Myocyte (in vitro differentiated cells): ENCODE measurements around the gene CLEC20A. TPM values are rescaled to one million over a fixed set of nuclear protein-coding genes. Genes with fewer than 3 reads are reported as not detected.

ENCODE experiments used
- DNase-seq: peaks from one replicate; pipeline ENCODE4 v3.0.0-alpha.2; 2012; ENCODE audit warnings: low read depth
- total RNA-seq: library from RNA; depleted of rRNA; stranded (reverse); fragments of >200 nt; gene quantifications from 2 replicates; pipeline ENCODE4 v1.2.3, GENCODE V29; 2014

The CLEC20A gene
- total RNA-seq, 1 donor from 2014 or later, result not detected

- DNase-seq, result no peak
Measured at GRCh38 chr1:178477841-178478240, 18.9 kb downstream of the CLEC20A start.

GRCh38 chr1:178477373-178477772, 19.4 kb downstream of the CLEC20A start:
- DNase-seq, result no peak

DNA sequence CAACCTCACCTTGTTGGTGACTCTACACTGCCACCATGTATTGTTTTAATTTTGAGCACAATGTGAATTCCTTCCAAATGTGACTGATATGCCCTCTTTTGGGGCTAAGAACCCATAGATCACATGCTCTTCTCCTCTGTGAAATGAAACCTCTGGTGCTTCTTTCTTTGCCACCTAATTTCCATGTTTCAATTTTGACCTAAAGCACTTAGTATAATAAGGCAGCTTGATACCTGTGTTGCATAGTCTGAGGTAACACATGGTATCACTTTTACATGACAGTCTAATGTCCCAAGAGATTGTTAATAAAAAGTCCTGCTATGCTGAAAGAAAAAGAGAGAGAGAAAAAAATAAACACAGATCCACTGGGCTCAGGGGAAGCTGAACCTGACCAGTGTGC, 24.2 kb downstream of the CLEC20A start:
- no peak for DNase-seq

- no peak for DNase-seq
Measured at GRCh38 chr1:178470411-178470960, 26.3 kb downstream of the CLEC20A start.

GRCh38 chr1:178467837-178468236, 28.9 kb downstream of the CLEC20A start:
- no peak for DNase-seq

DNA sequence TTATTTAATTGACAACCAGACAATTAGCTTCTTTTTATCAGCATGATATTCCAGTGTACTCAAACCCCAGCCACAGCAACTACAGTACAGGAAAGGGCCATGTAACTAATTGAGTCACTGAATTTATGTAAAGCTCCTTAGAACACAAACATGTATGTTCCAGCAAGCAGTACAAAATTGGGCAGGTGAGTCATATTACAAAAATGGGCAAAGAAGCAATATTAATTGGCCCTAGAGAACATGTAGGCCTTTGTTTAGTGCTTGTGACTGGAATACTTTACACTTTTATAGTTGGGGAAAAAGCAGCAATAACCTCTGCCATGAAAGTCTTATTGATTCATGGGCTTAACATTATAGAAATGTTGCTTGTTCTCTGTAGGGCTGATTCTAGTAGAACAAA, 31.8 kb downstream of the CLEC20A start:
- no peak for DNase-seq

- DNase-seq, result no peak
Measured at GRCh38 chr1:178464566-178464965, 32.2 kb downstream of the CLEC20A start.

DNA sequence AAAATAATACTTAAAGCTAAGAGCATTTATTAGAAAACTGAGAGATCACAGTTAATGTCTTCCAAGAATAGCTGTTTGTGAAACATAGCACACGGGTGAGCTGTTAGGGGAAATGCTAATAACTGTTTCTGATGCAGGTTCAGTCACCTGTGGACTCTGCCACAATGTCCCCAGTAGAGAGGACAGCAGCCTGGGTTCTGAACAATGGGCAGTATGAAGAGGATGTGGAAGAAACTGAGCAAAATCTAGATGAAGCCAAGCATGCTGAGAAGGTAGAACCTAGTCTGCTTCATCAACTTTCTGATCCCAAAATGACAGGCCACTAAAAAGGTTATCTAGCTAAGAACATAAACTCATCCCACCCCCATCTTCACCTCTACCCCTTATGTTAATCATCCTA, 32.6 kb downstream of the CLEC20A start:
- DNase-seq, result no peak

DNA sequence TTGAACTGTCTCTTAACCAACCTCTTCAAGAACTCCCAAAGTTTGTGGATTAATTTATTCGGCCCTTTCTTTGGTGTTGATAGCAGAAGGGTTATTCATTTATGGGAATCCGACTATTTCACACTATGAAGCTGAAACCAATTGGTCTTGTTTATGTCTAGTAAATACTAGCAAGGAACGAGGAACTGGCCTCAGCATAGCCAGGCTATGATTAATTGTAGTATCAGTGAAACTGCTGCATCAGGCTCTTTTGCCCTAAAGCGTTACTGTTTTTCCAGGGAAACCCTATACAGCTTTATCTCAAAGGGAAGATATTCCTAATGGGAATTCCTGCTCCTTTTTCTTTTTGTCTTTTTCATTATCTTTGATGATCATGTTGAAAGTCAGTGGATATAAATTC, 35.1 kb downstream of the CLEC20A start:
- no peak for DNase-seq

DNA sequence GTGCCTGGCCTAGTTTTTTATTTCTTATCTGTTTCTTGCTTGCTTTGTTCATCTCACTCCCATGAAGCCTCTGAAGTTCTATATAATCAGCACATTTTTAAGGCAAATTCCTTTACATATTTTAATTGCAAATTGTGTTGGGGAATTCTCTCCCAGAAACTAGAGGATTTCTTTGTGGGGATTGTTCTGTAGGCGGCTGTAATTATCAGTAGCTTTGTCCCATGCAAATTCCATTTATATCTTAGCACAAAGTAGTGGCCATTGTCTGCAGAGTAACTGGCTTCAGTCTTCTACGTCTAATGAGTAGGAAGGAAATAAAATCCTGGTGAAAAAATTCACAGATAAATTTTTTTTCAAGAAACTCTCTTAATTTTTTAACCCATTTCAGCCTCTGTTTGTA, 35.7 kb downstream of the CLEC20A start:
- no peak for DNase-seq

DNA sequence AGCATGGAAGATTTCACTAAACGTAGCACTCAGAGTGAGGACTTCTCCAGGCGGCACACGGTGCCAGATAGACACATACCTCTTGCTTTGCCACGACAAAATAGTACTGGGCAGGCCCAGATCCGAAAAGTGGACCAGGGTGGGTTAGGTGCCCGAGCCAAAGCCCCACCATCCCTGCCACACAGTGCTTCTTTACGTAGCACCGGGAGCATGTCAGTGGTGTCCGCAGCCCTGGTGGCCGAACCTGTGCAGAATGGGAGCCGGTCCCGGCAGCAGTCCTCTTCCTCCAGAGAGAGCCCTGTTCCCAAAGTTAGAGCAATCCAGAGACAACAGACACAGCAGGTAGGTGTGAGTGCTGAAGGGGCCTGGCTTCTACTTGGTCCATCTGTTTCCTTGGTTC, 38.6 kb downstream of the CLEC20A start:
- no peak for DNase-seq

DNA sequence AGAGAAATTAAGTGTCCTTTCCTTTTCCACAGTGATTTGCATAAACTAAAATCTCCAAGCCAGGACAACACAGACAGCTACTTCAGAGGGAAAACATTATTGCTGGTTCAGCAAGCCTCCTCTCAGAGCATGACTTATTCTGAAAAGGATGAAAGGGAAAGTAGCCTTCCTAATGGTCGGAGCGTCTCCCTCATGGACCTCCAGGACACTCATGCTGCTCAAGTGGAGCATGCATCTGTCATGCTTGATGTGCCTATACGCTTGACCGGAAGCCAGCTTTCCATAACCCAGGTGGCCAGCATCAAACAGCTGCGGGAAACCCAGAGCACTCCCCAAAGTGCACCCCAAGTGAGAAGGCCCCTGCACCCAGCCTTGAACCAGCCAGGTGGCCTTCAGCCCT, 39.1 kb downstream of the CLEC20A start:
- DNase-seq, result no peak

GRCh38 chr1:178456472-178456871, 40.3 kb downstream of the CLEC20A start:
- no peak for DNase-seq

DNA sequence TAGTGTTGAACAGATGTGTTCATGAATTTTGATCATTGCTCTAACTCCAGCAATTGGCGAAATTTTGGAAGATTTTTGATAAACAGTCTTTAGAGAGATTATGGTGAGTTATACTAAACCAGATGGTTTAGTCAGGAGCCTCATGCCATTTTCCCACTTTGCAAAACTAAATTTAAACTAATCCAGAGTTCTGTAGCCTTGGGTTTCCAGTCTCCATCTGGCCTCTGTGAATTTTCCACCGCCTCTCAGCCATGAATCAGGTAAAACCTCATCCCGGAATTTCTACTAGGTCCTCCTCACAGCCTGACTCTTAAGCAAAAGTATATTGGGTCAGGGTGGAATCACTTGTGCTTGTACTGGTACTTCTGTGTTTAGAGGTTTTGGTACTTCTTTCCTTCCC, 44.8 kb downstream of the CLEC20A start:
- no peak for DNase-seq

DNA sequence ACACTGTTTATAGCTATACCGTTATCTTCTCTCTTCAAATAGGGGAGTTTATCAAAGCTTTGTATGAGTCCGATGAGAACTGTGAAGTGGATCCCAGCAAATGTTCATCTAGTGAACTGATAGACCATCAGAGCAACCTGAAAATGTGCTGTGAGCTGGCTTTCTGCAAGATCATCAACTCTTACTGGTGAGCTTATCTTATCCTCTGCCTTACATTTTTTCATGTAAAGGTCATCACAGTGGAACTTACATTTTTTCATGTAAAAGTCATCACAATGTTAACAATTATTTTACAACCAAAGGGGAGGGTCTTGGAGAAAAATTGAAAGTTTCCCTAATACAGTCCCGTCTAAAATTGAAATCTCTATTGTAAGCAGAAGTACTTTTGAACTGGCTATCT, 45.2 kb downstream of the CLEC20A start:
- no peak for DNase-seq

DNA sequence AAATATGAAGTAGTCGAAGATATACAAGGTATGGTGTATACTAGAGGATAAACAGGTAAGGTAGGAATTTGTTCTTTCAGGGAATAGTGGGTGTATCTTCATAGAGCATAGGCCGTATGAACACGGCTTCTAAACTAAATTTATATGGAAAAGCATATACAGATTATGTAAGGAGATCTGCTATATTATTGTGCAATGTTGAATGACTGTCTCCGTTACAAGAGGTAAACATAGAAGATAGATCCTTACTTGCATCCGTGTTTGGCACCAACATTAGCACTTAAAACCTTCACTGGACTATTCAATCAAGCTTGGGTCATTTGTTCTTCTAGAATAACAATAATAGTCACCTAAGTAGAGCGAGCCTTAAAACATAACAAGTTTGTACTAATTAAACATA, 45.9 kb downstream of the CLEC20A start:
- no peak for DNase-seq

- DNase-seq, result no peak
Measured at GRCh38 chr1:178442925-178443324, 53.8 kb downstream of the CLEC20A start.

DNA sequence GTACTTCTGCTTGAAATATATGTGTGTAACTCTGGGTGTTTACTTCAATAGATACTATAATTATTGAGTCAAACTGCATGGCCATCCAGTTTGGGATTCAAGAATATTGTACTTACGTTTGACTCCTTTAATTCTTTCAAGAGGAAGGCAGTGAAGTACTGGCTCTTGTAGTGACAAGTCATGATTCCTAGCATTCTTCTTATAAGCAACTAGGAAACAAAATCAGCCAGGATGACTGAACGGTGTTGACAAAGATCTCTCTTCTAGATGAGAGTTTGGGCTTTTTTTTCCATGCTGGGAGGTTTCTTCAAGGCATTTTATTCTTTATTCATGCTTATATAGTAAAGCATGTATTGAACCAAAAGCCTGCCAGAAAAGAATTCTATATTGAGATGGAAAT, 58.3 kb downstream of the CLEC20A start:
- no peak for DNase-seq

- DNase-seq, result no peak
Measured at GRCh38 chr1:178436899-178437298, 59.9 kb downstream of the CLEC20A start.

DNA sequence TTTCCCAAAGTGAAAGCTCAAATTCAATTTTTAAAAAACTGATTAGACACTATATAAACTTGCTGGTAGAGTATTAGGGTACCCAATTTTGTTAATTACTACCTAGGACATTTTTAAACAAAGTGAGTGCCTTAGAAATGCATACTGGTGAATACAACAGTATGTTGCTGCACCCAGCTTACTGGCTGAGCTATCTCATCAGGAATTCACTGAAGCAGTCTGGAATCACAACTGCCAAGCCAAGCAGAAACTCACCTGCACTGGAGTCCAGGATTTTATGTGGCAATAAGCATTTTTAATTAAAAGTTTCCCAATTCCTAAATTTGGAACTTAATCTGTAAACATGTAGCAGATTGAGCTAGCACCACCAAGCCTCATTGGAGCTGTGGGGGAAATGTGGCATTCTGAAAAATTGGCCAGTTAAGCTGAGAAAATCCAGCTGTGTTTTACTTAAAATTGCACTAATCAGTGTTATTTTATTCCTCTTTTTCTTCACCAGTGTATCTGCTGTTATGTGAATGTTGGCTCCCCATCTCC, 61.8 kb downstream of the CLEC20A start:
- no peak for DNase-seq

DNA sequence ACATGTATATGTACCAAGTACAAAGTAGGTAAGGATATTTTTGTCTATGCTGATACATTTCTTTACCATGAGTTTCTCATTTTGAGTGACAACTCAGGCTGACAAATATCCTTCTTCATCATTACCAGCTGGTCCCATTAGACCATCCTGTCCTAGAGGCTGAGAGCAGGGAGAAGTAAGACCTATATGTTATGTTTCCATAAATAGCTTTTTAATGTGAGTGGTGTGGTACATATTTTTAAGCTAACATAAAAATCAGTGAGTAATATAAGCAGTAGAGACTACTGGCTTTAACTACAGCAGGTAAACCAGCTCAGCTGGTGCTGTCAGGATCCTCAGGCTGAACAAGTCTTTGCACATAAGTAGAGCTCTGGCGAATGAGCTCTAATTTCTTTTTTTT, 62.4 kb downstream of the CLEC20A start:
- no peak for DNase-seq
